Tibial nerve (tissue), 4 donors: ENCODE data around the gene FGF18.

Experiments
- CTCF ChIP-seq, 5 experiments: fragments of 200-600 bp in 3 of 5; fragments of 450-650 bp in 2 of 5; sonication (generic) in 3 of 5; IDR thresholded peaks; one replicate each; pipeline ENCODE4 v1.5.1; 2016 to 2019; ENCODE audit warnings: antibody characterized with exemption in 5 of 5, mild to moderate bottlenecking in 3 of 5, moderate library complexity in 2 of 5
- EP300 ChIP-seq, 2 donors: sonication (generic); formaldehyde crosslinking; IDR thresholded peaks; one replicate each; pipeline ENCODE4 v1.6.1; 2017; ENCODE audit warnings: antibody characterized with exemption in 2 of 2, mild to moderate bottlenecking in 1 of 2
- POLR2A ChIP-seq, 2 donors: fragments of 450-650 bp; IDR thresholded peaks; one replicate each; pipeline ENCODE4 v1.6.1; 2017; ENCODE audit warnings: antibody characterized with exemption in 2 of 2, mild to moderate bottlenecking in 2 of 2, moderate library complexity in 2 of 2

- TF ChIP-seq CTCF (IDR thresholded peaks at IDR 0.05) (no peak), POLR2A (IDR thresholded peaks at IDR 0.05) (no peak), EP300 (IDR thresholded peaks at IDR 0.05) (no peak)
Measured at GRCh38 chr5:171429543-171429910, 10.1 kb downstream of the FGF18 start.
